Measurements from ENCODE around the gene FGF8. TPM values are rescaled to one million over a fixed set of nuclear protein-coding genes. Genes with fewer than 3 reads are reported as not detected.

FGF8 gene
- total and polyA plus RNA-seq, 4 donors: 0.08 TPM; not detected in 3

GRCh38 chr10:101785801-101786200 lies 9.9 kb upstream of the FGF8 start:
- TF ChIP-seq CTCF (IDR thresholded peaks at IDR 0.05; ENCODE audit: control extremely low read depth, extremely low read depth): no peak
- Histone ChIP-seq H3K9ac (ENCODE audit: insufficient read depth in 1 of 2, low read length in 2 of 2) (no peak overlapping the region), H3K4me3 (no peak overlapping the region), H3K27me3 (ENCODE audit: control insufficient read depth in 3 of 3, insufficient read depth in 3 of 3, low read length in 2 of 3) (no peaks in the 10 kb centered on the region), H3K4me1 (ENCODE audit: control insufficient read depth in 5 of 5, insufficient read depth in 5 of 5, low read length in 5 of 5) (peaks cover 3 to 17% (median 5%) of the 10 kb centered on the region in 5 donors), H3K36me3 (ENCODE audit: control insufficient read depth in 4 of 4, insufficient read depth in 4 of 4, low read length in 4 of 4) (peaks cover 19 to 44% (median 30%) of the 10 kb centered on the region in 4 donors), H3K27ac (ENCODE audit: low read depth in 1 of 2, low read length in 1 of 2) (no peak overlapping the region), H3K9me3 (ENCODE audit: control insufficient read depth in 4 of 4, insufficient read depth in 3 of 4, low read length in 3 of 4) (no peaks in the 10 kb centered on the region)
- ATAC-seq (ENCODE audit: insufficient read depth, low FRiP score): no peak
- WGBS, 2 donors: 86 to 87% methylated on average over 2 of the region's 2 CpGs
- no peak for DNase-seq

GRCh38 chr10:101784558-101784957 lies 8.6 kb upstream of the FGF8 start:
- peaks cover 3 to 24% (median 12%) of the 10 kb centered on the region in 5 donors for H3K4me1 ChIP-seq (ENCODE audit: control insufficient read depth in 5 of 5, insufficient read depth in 5 of 5, low read length in 5 of 5)
- peaks cover 14 to 39% (median 26%) of the 10 kb centered on the region in 4 donors for H3K36me3 ChIP-seq (ENCODE audit: control insufficient read depth in 4 of 4, insufficient read depth in 4 of 4, low read length in 4 of 4)
- no peak overlapping the region for H3K27ac ChIP-seq (ENCODE audit: low read depth in 1 of 2, low read length in 1 of 2)
- H3K27me3 ChIP-seq (ENCODE audit: control insufficient read depth in 3 of 3, insufficient read depth in 3 of 3, low read length in 2 of 3): peaks cover 0 to 10% (median 5%) of the 10 kb centered on the region in 3 donors
- TF ChIP-seq CTCF (IDR thresholded peaks at IDR 0.05; ENCODE audit: control extremely low read depth, extremely low read depth): no peak
- ATAC-seq (ENCODE audit: insufficient read depth, low FRiP score): no peak
- no peaks in the 10 kb centered on the region for H3K9me3 ChIP-seq (ENCODE audit: control insufficient read depth in 4 of 4, insufficient read depth in 3 of 4, low read length in 3 of 4)
- H3K9ac ChIP-seq (ENCODE audit: insufficient read depth in 1 of 2, low read length in 2 of 2): no peak overlapping the region
- no peak for DNase-seq
- H3K4me3 ChIP-seq: no peak overlapping the region
- WGBS, 2 donors: 86 to 98% methylated on average over 2 of the region's 2 CpGs

GRCh38 chr10:101783736-101784118 lies 7.8 kb upstream of the FGF8 start:
- no peak for DNase-seq
- WGBS, 2 donors: 62 to 70% methylated on average over 10 of the region's 10 CpGs
- Histone ChIP-seq H3K4me1 (ENCODE audit: control insufficient read depth in 5 of 5, insufficient read depth in 5 of 5, low read length in 5 of 5) (peaks cover 3 to 33% (median 18%) of the 10 kb centered on the region in 5 donors), H3K4me3 (no peak overlapping the region), H3K9me3 (ENCODE audit: control insufficient read depth in 4 of 4, insufficient read depth in 3 of 4, low read length in 3 of 4) (no peaks in the 10 kb centered on the region), H3K36me3 (ENCODE audit: control insufficient read depth in 4 of 4, insufficient read depth in 4 of 4, low read length in 4 of 4) (peaks cover 13 to 34% (median 23%) of the 10 kb centered on the region in 4 donors), H3K27ac (ENCODE audit: low read depth in 1 of 2, low read length in 1 of 2) (peak overlapping the region in 1 of 2 donors; percentile 39), H3K27me3 (ENCODE audit: control insufficient read depth in 3 of 3, insufficient read depth in 3 of 3, low read length in 2 of 3) (peaks cover 0 to 18% (median 11%) of the 10 kb centered on the region in 3 donors), H3K9ac (ENCODE audit: insufficient read depth in 1 of 2, low read length in 2 of 2) (peak overlapping the region in 1 of 2 donors; percentile 34)
- ATAC-seq (ENCODE audit: insufficient read depth, low FRiP score): no peak
- TF ChIP-seq CTCF (IDR thresholded peaks at IDR 0.05; ENCODE audit: control extremely low read depth, extremely low read depth): no peak

All from lung (tissue), 12 donors.